SK-N-SH treated with all-trans-retinoic acid at 6 μM for 48 hours (cell line): ENCODE measurements around the gene CHST4.
"Not testable (repeated sequence)": the region's sequence is repeated elsewhere in the genome, so short reads cannot be mapped to it uniquely, and the experiment has no call there.

ENCODE experiments used
- ATAC-seq: fragments of 200-7000 bp; cut with Tn5 transposase; 3 replicates; pipeline ENCODE4 v1.9.1; 2020; ENCODE audit warnings: mild to moderate bottlenecking, moderate library complexity
- ARNTL ChIP-seq: fragments of 450-650 bp; formaldehyde crosslinking; IDR thresholded peaks from 2 replicates; pipeline ENCODE4 v1.5.0; 2020; ENCODE audit warnings: low read depth, mild to moderate bottlenecking, moderate library complexity, borderline replicate concordance
- BACH2 ChIP-seq: fragments of 250-450 bp; sonication (Bioruptor Pico); IDR thresholded peaks from 2 replicates; pipeline ENCODE4 v1.9.0; 2021; ENCODE audit warnings: mild to moderate bottlenecking, borderline replicate concordance
- CSDC2 ChIP-seq: fragments of 250-450 bp; sonication (Bioruptor Pico); IDR thresholded peaks from 2 replicates; pipeline ENCODE4 v1.5.0; 2020; ENCODE audit warnings: mild to moderate bottlenecking, moderate library complexity
- ESRRG ChIP-seq: fragments of 250-450 bp; sonication (Bioruptor Pico); IDR thresholded peaks from 2 replicates; pipeline ENCODE4 v1.6.1; 2021; ENCODE audit warnings: mild to moderate bottlenecking
- OSR1 ChIP-seq: fragments of 250-450 bp; sonication (Bioruptor Pico); IDR thresholded peaks from 2 replicates; pipeline ENCODE4 v1.8.0; 2022; ENCODE audit warnings: moderate library complexity, mild to moderate bottlenecking, inconsistent platforms
- PPARA ChIP-seq: fragments of 250-450 bp; sonication (Bioruptor Pico); IDR thresholded peaks from 2 replicates; pipeline ENCODE4 v1.5.0; 2020; ENCODE audit warnings: mild to moderate bottlenecking, borderline replicate concordance
- RARB ChIP-seq: fragments of 250-450 bp; sonication (Bioruptor Pico); IDR thresholded peaks from 2 replicates; pipeline ENCODE4 v1.8.0; 2021; ENCODE audit warnings: mild to moderate bottlenecking, moderate library complexity
- SNAI2 ChIP-seq: fragments of 250-450 bp; sonication (Bioruptor Pico); IDR thresholded peaks from 2 replicates; pipeline ENCODE4 v1.5.0; 2020; ENCODE audit warnings: mild to moderate bottlenecking, moderate library complexity
- TCF4 ChIP-seq: fragments of 250-450 bp; sonication (Bioruptor Pico); IDR thresholded peaks from 2 replicates; pipeline ENCODE4 v1.8.0; 2021; ENCODE audit warnings: mild to moderate bottlenecking, moderate library complexity, borderline replicate concordance
- TOX ChIP-seq: fragments of 250-450 bp; sonication (Bioruptor Pico); IDR thresholded peaks from 2 replicates; pipeline ENCODE4 v1.8.0; 2021; ENCODE audit warnings: mild to moderate bottlenecking, moderate library complexity, borderline replicate concordance
- ZC3H10 ChIP-seq: fragments of 250-450 bp; sonication (Bioruptor Pico); IDR thresholded peaks from 2 replicates; pipeline ENCODE4 v1.5.1; 2021; ENCODE audit warnings: mild to moderate bottlenecking, moderate library complexity
- ZFP3 ChIP-seq: fragments of 250-450 bp; sonication (Bioruptor Pico); IDR thresholded peaks from 2 replicates; pipeline ENCODE4 v1.5.0; 2020; ENCODE audit warnings: mild to moderate bottlenecking, moderate library complexity
- ZFP30 ChIP-seq: fragments of 450-650 bp; formaldehyde crosslinking; IDR thresholded peaks from 2 replicates; pipeline ENCODE4 v1.5.0; 2022; ENCODE audit warnings: mild to moderate bottlenecking, moderate library complexity
- ZNF565 ChIP-seq: fragments of 450-650 bp; formaldehyde crosslinking; conservative IDR thresholded peaks from 2 replicates; pipeline ENCODE4 v1.5.0; 2020; ENCODE audit warnings: low read depth, mild to moderate bottlenecking, moderate library complexity
- ZNF8 ChIP-seq: fragments of 450-650 bp; formaldehyde crosslinking; IDR thresholded peaks from 2 replicates; pipeline ENCODE4 v1.5.0; 2020; ENCODE audit warnings: mild to moderate bottlenecking, moderate library complexity
- TF ChIP-seq, protein P1 (sequence below): fragments of 250-450 bp; sonication (Bioruptor Pico); IDR thresholded peaks from 2 replicates; pipeline ENCODE4 v1.8.0; 2021; ENCODE audit warnings: low read depth, mild to moderate bottlenecking, moderate library complexity, borderline replicate concordance
- TF ChIP-seq, protein P2 (sequence below): fragments of 250-450 bp; sonication (Bioruptor Pico); IDR thresholded peaks from 2 replicates; pipeline ENCODE4 v1.5.1; 2021; ENCODE audit warnings: mild to moderate bottlenecking, moderate library complexity
- TF ChIP-seq, protein P3 (sequence below): fragments of 250-450 bp; sonication (Bioruptor Pico); IDR thresholded peaks from 2 replicates; pipeline ENCODE4 v1.5.0; 2020; ENCODE audit warnings: mild to moderate bottlenecking, moderate library complexity
- TF ChIP-seq, protein P4 (sequence below): fragments of 250-450 bp; sonication (Bioruptor Pico); IDR thresholded peaks from 2 replicates; pipeline ENCODE4 v1.8.0; 2020; ENCODE audit warnings: mild to moderate bottlenecking, moderate library complexity, borderline replicate concordance

The CHST4 gene

DNA sequence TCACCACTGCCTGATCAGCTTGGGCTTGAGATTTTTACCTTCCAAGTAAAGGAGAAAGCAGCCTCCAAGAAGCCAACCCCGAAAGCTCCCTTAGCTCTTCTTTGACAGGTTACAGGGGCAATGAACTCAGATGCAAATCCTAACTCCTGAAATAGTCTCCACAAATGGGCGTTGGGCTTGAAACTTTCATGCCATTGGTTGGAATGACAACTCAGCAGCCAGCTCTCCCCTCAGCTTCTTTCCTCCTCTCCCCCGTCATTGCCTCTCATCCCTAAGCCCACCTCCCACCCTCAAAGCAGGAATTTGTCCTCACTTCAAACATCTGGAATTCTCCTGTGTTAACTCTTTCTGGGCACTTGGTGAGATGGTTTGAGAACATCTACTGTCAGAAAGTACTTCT is 50.7 kb downstream of the CHST4 start, which contains the start of gene TAT:
Gene TAT (minus strand): TSS at position 122 of the 400 bp plus-strand sequence. CDS start 677 bp downstream, outside the sequence.
- no peak for TF ChIP-seq OSR1 (CRISPR knock-in tag)
- ATAC-seq = no peak

DNA sequence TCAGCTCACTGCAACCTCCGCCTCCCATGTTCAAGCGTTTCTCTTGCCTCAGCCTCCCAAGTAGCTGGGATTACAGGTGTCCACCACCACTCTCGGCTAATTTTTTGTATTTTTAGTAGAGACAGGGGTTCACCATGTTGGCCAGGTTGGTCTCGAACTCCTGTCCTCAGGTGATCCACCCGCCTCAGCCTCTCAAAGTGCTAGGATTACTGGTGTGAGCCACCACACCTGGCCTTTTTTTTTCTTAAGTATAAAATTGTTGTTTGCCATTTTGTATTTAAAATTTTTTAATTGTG is 56.3 kb downstream of the CHST4 start:
- not testable (repeated sequence) for ATAC-seq

DNA sequence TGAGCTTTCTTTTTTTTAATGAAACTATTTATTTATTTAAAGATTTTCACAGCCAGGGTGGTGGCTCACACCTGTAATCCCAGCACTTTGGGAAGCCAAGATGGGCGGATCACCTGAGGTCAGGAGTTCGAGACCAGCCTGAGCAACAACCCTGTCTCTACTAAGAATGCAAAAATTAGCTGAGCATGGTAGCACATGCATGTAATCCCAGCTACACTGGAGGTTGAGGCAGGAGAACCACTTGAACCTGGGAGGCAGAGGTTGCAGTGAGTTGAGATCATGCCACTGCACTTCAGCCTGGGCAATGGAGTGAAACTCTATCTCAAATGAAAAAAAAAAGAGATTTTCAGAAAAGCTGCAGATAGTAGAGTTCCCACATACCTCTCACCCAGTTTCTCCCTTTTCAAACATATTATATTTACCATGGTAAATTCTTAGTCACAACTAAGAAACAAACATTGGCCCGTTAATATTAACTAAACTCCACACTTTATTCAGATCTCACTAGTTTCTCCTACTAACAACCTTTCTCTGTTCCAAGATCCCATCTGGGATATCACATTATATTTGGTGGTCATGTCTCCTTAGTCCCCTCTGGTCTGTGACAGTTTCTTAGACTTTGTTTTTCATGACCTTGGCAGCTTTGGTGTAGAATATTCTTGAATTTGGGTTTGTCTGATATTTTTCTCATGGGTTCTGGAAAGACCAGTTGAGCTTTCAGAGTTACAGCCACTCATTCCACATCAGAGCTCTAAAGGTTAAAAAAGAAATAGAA is 58.5 kb downstream of the CHST4 start:
- no peak for TF ChIP-seq ESRRG
- TF ChIP-seq TCF4 = no peak
- no peak for TF ChIP-seq ZFP30 (CRISPR knock-in tag)
- no peak for TF ChIP-seq CSDC2
- no peak for TF ChIP-seq ZNF8 (CRISPR knock-in tag)
- ATAC-seq = no peak

DNA sequence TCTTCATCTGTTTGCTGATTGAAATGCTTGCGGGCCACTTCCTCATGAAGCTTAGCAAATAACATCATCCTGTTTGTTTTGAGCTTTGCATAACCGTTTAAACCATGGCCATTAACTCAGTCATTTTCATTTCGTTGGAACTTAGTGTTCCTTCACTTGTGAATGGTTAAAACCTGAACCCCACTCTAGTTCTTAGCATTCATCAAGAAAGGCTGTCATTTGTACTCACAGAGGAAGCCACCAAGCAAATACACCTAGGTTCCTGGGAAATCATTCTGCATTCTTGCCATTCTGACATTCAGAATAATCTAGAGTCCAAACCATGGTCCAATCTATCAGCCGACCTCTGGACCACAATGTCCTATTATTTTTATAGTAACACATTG is 59.1 kb downstream of the CHST4 start:
- no peak for ATAC-seq
- TF ChIP-seq, protein P1, sequence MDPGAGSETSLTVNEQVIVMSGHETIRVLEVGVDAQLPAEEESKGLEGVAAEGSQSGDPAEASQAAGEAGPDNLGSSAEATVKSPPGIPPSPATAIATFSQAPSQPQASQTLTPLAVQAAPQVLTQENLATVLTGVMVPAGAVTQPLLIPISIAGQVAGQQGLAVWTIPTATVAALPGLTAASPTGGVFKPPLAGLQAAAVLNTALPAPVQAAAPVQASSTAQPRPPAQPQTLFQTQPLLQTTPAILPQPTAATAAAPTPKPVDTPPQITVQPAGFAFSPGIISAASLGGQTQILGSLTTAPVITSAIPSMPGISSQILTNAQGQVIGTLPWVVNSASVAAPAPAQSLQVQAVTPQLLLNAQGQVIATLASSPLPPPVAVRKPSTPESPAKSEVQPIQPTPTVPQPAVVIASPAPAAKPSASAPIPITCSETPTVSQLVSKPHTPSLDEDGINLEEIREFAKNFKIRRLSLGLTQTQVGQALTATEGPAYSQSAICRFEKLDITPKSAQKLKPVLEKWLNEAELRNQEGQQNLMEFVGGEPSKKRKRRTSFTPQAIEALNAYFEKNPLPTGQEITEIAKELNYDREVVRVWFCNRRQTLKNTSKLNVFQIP (CRISPR knock-in tag) = no peak
- TF ChIP-seq ZNF565 (CRISPR knock-in tag) (no peak), PPARA (CRISPR knock-in tag) (no peak), ZFP30 (CRISPR knock-in tag) (no peak), CSDC2 (no peak), RARB (CRISPR knock-in tag) (no peak), SNAI2 (no peak), ARNTL (CRISPR knock-in tag) (no peak), ZC3H10 (CRISPR knock-in tag) (no peak), BACH2 (CRISPR knock-in tag) (no peak), TOX (CRISPR knock-in tag) (no peak), ESRRG (no peak), ZFP3 (CRISPR knock-in tag) (no peak)
- TF ChIP-seq, protein P2, sequence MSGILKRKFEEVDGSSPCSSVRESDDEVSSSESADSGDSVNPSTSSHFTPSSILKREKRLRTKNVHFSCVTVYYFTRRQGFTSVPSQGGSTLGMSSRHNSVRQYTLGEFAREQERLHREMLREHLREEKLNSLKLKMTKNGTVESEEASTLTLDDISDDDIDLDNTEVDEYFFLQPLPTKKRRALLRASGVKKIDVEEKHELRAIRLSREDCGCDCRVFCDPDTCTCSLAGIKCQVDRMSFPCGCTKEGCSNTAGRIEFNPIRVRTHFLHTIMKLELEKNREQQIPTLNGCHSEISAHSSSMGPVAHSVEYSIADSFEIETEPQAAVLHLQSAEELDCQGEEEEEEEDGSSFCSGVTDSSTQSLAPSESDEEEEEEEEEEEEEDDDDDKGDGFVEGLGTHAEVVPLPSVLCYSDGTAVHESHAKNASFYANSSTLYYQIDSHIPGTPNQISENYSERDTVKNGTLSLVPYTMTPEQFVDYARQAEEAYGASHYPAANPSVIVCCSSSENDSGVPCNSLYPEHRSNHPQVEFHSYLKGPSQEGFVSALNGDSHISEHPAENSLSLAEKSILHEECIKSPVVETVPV (CRISPR knock-in tag) = no peak
- TF ChIP-seq, protein P3, sequence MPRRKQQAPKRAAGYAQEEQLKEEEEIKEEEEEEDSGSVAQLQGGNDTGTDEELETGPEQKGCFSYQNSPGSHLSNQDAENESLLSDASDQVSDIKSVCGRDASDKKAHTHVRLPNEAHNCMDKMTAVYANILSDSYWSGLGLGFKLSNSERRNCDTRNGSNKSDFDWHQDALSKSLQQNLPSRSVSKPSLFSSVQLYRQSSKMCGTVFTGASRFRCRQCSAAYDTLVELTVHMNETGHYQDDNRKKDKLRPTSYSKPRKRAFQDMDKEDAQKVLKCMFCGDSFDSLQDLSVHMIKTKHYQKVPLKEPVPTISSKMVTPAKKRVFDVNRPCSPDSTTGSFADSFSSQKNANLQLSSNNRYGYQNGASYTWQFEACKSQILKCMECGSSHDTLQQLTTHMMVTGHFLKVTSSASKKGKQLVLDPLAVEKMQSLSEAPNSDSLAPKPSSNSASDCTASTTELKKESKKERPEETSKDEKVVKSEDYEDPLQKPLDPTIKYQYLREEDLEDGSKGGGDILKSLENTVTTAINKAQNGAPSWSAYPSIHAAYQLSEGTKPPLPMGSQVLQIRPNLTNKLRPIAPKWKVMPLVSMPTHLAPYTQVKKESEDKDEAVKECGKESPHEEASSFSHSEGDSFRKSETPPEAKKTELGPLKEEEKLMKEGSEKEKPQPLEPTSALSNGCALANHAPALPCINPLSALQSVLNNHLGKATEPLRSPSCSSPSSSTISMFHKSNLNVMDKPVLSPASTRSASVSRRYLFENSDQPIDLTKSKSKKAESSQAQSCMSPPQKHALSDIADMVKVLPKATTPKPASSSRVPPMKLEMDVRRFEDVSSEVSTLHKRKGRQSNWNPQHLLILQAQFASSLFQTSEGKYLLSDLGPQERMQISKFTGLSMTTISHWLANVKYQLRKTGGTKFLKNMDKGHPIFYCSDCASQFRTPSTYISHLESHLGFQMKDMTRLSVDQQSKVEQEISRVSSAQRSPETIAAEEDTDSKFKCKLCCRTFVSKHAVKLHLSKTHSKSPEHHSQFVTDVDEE = no peak
- TF ChIP-seq, protein P4, sequence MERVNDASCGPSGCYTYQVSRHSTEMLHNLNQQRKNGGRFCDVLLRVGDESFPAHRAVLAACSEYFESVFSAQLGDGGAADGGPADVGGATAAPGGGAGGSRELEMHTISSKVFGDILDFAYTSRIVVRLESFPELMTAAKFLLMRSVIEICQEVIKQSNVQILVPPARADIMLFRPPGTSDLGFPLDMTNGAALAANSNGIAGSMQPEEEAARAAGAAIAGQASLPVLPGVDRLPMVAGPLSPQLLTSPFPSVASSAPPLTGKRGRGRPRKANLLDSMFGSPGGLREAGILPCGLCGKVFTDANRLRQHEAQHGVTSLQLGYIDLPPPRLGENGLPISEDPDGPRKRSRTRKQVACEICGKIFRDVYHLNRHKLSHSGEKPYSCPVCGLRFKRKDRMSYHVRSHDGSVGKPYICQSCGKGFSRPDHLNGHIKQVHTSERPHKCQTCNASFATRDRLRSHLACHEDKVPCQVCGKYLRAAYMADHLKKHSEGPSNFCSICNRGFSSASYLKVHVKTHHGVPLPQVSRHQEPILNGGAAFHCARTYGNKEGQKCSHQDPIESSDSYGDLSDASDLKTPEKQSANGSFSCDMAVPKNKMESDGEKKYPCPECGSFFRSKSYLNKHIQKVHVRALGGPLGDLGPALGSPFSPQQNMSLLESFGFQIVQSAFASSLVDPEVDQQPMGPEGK = no peak
